ENCODE data around the gene PER3.
"Not testable (repeated sequence)": the region's sequence is repeated elsewhere in the genome, so short reads cannot be mapped to it uniquely, and the experiment has no call there.

PER3 gene

DNA sequence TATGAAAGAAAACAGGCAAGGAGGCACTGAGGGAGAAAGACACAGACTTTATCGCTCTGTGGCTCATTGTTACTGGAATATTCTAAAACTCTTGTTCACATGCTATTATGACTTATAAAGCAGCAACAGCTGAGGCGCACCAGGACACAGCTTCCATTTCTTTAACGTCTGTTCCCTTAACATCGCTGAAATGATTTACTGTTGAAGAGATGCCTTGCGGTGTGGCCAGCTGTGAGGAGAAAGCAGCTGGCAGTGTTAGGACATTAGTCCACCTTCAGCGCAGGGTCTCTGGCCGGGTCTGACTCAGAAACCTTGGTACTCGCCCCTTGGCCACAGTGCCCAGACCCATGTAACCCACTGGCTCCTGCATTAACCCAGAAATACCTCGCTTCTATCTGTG is 3.1 kb upstream of the PER3 start:
- no peak for DNase-seq

DNA sequence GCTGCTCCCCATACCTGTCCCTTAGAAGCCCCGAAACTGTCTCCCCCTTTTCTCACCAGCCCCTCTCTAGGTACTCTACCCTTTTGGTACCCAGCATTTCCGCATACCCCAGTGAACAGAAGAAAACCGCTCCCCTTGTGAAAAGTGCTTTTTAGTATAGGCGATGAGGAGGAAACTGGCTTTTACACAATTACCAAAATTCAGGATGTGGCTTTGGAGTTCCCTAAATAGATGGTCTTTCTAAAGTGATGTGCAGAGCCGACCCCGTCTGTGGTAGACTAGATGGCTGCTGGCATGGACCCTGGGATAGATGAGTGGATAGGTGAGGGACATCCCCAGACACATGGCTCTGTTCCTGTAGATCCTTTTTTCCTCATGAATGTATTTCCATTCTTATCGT is 2.6 kb upstream of the PER3 start:
- DNase-seq = peak; percentile 30 to 54

DNA sequence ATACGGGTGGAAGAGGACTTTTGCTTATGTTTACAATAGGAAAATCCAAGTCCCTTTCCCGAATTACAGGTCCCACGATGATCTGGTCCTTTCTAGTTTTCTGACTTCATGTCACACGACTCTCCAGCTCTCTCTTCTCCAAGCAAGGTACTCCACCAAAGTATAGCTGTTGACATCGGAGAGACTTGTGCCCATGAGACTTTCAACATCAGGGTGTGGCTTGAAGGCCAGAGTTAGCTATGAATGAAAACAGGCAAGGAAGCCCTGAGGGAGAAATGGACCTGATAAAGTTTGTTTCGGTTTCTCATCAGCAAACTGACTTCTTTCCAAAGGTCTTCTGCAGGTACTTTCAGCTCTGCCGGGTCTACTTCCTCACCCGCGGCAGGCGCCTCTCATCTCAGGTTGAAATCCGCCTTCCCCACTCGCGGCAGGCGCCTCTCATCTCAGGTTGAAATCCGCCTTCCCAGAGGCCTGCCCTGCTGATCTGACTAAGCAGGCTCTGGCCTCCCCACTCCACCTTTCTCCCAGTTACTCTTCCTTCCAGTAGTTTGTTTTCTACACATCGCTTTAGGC is 2.1 kb upstream of the PER3 start:
- DNase-seq = peak; percentile 11 to 43

GRCh38 chr1:7783178-7783711 is 846 bp upstream of the PER3 start:
- peak; percentile 39 to 49 for DNase-seq

GRCh38 chr1:7784492-7785071 is 491 bp downstream of the PER3 start:
- DNase-seq = no peak

GRCh38 chr1:7785108-7785507 is 1.0 kb downstream of the PER3 start:
- DNase-seq = no peak

- peak; percentile 54 to 62 for DNase-seq
These were observed 2.7 kb downstream of the PER3 start for GRCh38 chr1:7786795-7787194.

DNA sequence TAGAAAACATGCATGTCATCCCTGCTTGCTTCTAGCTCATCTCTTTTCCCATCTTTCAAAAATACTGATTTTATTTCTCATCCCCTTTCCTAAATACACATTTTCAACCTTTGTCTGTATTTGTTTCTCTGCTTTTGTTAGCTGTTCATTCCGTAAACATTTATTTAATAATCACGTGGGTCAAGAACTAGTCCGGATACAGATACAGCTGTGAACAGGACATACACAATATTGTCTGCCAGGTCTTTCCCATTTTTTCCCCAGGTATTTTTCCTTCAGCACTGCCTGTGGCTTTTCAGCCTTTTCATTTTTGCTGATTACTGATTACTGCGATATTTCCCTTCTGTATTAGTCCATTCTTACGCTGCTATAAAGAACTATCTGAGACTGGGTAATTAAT is 5.7 kb downstream of the PER3 start:
- DNase-seq = no peak

DNA sequence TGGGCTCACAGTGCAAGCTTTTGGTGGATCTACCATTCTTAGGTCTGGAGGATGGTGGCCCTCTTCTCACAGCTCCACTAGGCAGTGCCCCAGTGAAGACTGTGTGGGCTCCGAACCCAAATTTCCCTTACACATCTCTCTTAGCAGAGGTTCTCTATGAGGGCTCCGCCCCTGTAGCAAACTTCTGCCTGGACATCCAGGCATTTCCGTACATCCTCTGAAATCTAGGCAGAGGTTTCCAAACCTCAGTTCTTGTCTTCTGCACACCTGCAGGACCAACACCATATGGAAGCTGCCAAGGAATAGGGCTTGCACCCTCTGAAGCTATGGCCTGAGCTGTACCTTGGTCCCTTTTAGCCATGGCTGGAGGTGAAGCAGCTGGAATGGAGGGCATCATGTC is 6.9 kb downstream of the PER3 start:
- not testable (repeated sequence) for DNase-seq

GRCh38 chr1:7795406-7795805 is 11.3 kb downstream of the PER3 start:
- DNase-seq = no peak

GRCh38 chr1:7805460-7805859 is 21.4 kb downstream of the PER3 start:
- DNase-seq = no peak

DNA sequence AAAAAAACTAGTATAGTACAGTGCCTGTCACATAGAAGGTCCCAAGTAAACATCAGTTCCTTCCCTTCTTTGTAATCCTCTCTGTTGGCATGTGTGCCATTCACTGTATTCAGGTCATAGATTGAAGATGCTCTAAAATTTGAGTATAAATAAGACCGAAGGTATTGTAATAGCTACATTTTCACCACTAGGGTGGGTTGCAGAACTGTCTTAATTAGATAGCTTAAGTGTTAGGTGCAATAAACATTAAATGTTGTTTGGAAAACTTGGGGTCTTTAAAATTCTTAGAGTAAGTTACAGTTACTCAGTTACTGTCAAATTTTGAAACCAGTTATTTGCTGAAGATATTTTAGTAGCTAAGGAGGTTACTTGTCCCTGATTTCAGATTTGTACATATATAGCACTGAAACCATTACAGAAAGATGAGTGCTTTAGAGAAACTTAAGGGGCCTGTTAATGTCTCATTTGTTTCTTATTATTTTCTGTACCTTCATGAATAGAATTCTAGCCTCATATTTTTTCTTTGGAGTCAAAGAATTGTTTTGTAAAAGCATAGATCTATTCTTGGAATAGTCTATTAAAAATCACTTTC is 24.3 kb downstream of the PER3 start:
- peak in 1 of 2 donors; percentile 43 for DNase-seq

GRCh38 chr1:7809742-7810141 is 25.7 kb downstream of the PER3 start:
- no peak for DNase-seq

DNA sequence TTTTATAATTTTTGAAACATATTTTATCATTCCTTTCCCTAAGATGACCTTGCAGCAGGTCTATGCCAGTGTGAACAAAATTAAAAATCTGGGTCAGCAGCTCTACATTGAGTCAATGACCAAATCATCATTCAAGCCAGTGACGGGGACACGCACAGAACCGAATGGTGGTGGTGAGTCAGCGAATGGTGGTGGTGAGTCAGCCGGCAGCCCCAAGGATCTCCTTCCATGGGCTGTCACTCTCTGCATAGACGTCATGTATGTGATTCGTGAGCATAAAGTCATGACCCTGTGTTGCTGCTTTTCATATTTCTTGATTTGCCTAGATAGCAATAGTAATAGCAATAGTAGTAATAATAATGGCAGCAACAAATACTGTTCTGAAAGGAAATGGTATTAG is 26.3 kb downstream of the PER3 start:
- peak; percentile 80 to 93 for DNase-seq

GRCh38 chr1:7811476-7811875 is 27.4 kb downstream of the PER3 start:
- DNase-seq = peak; percentile 91 to 94

DNA sequence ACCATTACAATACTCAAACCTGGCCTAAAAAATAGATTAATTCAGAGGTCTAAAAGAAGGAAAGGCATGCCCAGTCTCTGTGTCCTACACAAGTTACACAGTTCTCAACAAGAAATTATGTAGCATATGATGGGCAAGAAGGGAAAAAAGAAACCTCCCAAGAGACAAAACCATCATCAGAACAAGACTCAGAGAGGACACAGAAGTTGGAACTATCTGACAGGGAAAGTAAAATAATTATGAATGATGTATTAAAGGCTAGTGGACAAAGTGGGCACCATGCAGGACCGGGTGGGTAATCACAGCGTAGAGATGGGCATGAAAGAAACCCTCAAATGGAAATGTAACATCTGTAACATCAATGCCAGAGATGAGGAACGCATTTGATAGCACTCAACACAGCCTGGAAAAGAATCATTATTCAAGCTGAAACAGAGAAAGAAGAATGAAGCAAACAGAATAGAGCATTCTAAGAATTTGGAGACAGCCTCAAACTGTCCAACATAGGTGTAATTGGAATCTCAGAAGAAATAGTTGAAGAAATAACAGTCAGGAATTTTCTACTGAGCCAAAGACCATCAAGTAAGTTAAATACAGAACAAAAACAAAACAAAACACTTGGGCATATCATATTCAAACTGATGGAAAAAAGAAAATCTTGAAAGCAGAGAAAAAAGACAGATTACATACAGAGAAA is 29.7 kb downstream of the PER3 start:
- no peak for DNase-seq

DNA sequence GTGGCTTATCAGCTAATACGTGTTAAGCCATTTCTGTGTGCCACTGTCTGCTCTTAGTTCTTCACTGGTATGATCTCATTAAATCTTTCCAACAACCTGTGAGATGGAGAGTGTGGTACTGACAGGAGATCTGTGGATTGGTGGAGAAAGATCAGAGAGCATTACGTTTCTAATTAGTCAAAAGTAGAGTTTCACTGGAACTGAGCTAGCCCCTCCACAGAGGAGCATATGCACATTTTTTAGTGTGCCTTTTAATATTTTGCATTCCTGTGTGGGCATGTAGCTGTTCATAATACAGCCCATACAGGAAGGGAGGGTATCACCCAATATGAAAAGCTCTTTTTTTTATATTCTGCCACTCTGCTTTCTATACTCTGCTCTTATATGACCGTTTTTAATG is 37.2 kb downstream of the PER3 start:
- DNase-seq = no peak

- DNase-seq = no peak
These were observed 40.6 kb downstream of the PER3 start for GRCh38 chr1:7824701-7825100.

GRCh38 chr1:7826363-7826762 is 42.3 kb downstream of the PER3 start:
- no peak for DNase-seq

- peak in 1 of 2 donors; percentile 5 for DNase-seq
These were observed 43.2 kb downstream of the PER3 start for GRCh38 chr1:7827126-7827955.

- peak; percentile 65 to 69 for DNase-seq
These were observed 47.4 kb downstream of the PER3 start for GRCh38 chr1:7831458-7831857.

- no peak for DNase-seq
These were observed 48.9 kb downstream of the PER3 start for GRCh38 chr1:7833035-7833434.

- no peak for DNase-seq
These were observed 54.6 kb downstream of the PER3 start for GRCh38 chr1:7838714-7839113.
